Measurements from ENCODE around the gene PLCL1.
"Not testable (repeated sequence)": the region's sequence is repeated elsewhere in the genome, so short reads cannot be mapped to it uniquely, and the experiment has no call there.

The PLCL1 gene

GRCh38 chr2:198004173-198004572 lies 199.8 kb downstream of the PLCL1 start:
- Histone ChIP-seq H3K27ac (ENCODE audit: low read depth, low read length) (no peak overlapping the region), H3K9ac (ENCODE audit: low read depth in 1 of 2, low read length in 2 of 2) (no peak overlapping the region), H3K27me3 (ENCODE audit: control insufficient read depth in 1 of 2, insufficient read depth in 2 of 2, low read length in 2 of 2) (no peaks in the 10 kb centered on the region), H3K4me1 (ENCODE audit: control insufficient read depth in 1 of 2, insufficient read depth in 2 of 2, low read length in 2 of 2) (peaks cover 0 to 3% of the 10 kb centered on the region in 2 donors), H3K36me3 (ENCODE audit: control insufficient read depth in 1 of 2, insufficient read depth in 2 of 2, low read length in 2 of 2) (no peaks in the 10 kb centered on the region), H3K9me3 (ENCODE audit: control insufficient read depth in 1 of 2, low read length in 2 of 2) (no peaks in the 10 kb centered on the region), H3K4me3 (ENCODE audit: low read depth in 1 of 2, low read length in 2 of 2) (no peak overlapping the region)

GRCh38 chr2:198004921-198005829 lies 200.8 kb downstream of the PLCL1 start:
- Histone ChIP-seq H3K9ac (ENCODE audit: low read depth in 1 of 2, low read length in 2 of 2) (no peak overlapping the region), H3K9me3 (ENCODE audit: control insufficient read depth in 1 of 2, low read length in 2 of 2) (no peaks in the 10 kb centered on the region), H3K4me3 (ENCODE audit: low read depth in 1 of 2, low read length in 2 of 2) (peak overlapping the region in 1 of 2 donors; percentile 13), H3K27ac (ENCODE audit: low read depth, low read length) (no peak overlapping the region), H3K27me3 (ENCODE audit: control insufficient read depth in 1 of 2, insufficient read depth in 2 of 2, low read length in 2 of 2) (no peaks in the 10 kb centered on the region), H3K36me3 (ENCODE audit: control insufficient read depth in 1 of 2, insufficient read depth in 2 of 2, low read length in 2 of 2) (no peaks in the 10 kb centered on the region), H3K4me1 (ENCODE audit: control insufficient read depth in 1 of 2, insufficient read depth in 2 of 2, low read length in 2 of 2) (peaks cover 0 to 3% of the 10 kb centered on the region in 2 donors)

- Histone ChIP-seq H3K4me1 (ENCODE audit: control insufficient read depth in 1 of 2, insufficient read depth in 2 of 2, low read length in 2 of 2) (peaks cover 0 to 3% of the 10 kb centered on the region in 2 donors), H3K9me3 (ENCODE audit: control insufficient read depth in 1 of 2, low read length in 2 of 2) (peaks cover 0 to 4% of the 10 kb centered on the region in 2 donors), H3K36me3 (ENCODE audit: control insufficient read depth in 1 of 2, insufficient read depth in 2 of 2, low read length in 2 of 2) (no peaks in the 10 kb centered on the region), H3K4me3 (ENCODE audit: low read depth in 1 of 2, low read length in 2 of 2) (no peak overlapping the region), H3K27me3 (ENCODE audit: control insufficient read depth in 1 of 2, insufficient read depth in 2 of 2, low read length in 2 of 2) (no peaks in the 10 kb centered on the region), H3K9ac (ENCODE audit: low read depth in 1 of 2, low read length in 2 of 2) (no peak overlapping the region), H3K27ac (ENCODE audit: low read depth, low read length) (no peak overlapping the region)
Measured at GRCh38 chr2:198006733-198007132, 202.3 kb downstream of the PLCL1 start.

- H3K9me3 ChIP-seq (ENCODE audit: control insufficient read depth in 1 of 2, low read length in 2 of 2), result peaks cover 0 to 11% of the 10 kb centered on the region in 2 donors
- H3K4me1 ChIP-seq (ENCODE audit: control insufficient read depth in 1 of 2, insufficient read depth in 2 of 2, low read length in 2 of 2), result peaks cover 0 to 3% of the 10 kb centered on the region in 2 donors
- no peak overlapping the region for H3K4me3 ChIP-seq (ENCODE audit: low read depth in 1 of 2, low read length in 2 of 2)
- no peaks in the 10 kb centered on the region for H3K36me3 ChIP-seq (ENCODE audit: control insufficient read depth in 1 of 2, insufficient read depth in 2 of 2, low read length in 2 of 2)
- H3K9ac ChIP-seq (ENCODE audit: low read depth in 1 of 2, low read length in 2 of 2), result no peak overlapping the region
- no peak overlapping the region for H3K27ac ChIP-seq (ENCODE audit: low read depth, low read length)
- no peaks in the 10 kb centered on the region for H3K27me3 ChIP-seq (ENCODE audit: control insufficient read depth in 1 of 2, insufficient read depth in 2 of 2, low read length in 2 of 2)
Measured at GRCh38 chr2:198008230-198008629, 203.8 kb downstream of the PLCL1 start.

- no peak overlapping the region for H3K4me3 ChIP-seq (ENCODE audit: low read depth in 1 of 2, low read length in 2 of 2)
- peaks cover 0 to 11% of the 10 kb centered on the region in 2 donors for H3K9me3 ChIP-seq (ENCODE audit: control insufficient read depth in 1 of 2, low read length in 2 of 2)
- H3K4me1 ChIP-seq (ENCODE audit: control insufficient read depth in 1 of 2, insufficient read depth in 2 of 2, low read length in 2 of 2), result no peaks in the 10 kb centered on the region
- H3K9ac ChIP-seq (ENCODE audit: low read depth in 1 of 2, low read length in 2 of 2), result no peak overlapping the region
- no peaks in the 10 kb centered on the region for H3K27me3 ChIP-seq (ENCODE audit: control insufficient read depth in 1 of 2, insufficient read depth in 2 of 2, low read length in 2 of 2)
- H3K27ac ChIP-seq (ENCODE audit: low read depth, low read length), result no peak overlapping the region
- no peaks in the 10 kb centered on the region for H3K36me3 ChIP-seq (ENCODE audit: control insufficient read depth in 1 of 2, insufficient read depth in 2 of 2, low read length in 2 of 2)
Measured at GRCh38 chr2:198012025-198012424, 207.6 kb downstream of the PLCL1 start.

DNA sequence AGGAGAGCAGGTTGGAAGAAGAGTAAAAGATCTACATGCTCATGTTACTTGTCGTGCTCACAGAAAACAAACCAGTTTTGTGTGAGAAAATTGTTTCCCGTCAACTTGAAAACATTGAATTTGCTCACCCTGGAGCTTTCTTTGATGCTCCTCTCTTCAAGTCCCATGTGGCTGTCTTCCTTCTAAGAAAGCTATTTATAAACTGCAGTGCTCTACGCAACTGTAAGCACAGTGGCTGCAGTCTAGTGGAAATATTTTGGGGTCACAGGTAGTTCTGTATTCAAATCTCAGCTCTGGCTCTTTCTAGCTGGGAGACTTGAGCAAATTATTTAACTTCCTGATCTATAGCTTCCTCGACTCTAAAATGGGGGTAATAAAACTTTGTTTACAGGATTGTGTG lies 211.8 kb downstream of the PLCL1 start:
- no peaks in the 10 kb centered on the region for H3K4me1 ChIP-seq (ENCODE audit: control insufficient read depth in 1 of 2, insufficient read depth in 2 of 2, low read length in 2 of 2)
- no peaks in the 10 kb centered on the region for H3K36me3 ChIP-seq (ENCODE audit: control insufficient read depth in 1 of 2, insufficient read depth in 2 of 2, low read length in 2 of 2)
- no peak overlapping the region for H3K4me3 ChIP-seq (ENCODE audit: low read depth in 1 of 2, low read length in 2 of 2)
- no peak overlapping the region for H3K9ac ChIP-seq (ENCODE audit: low read depth in 1 of 2, low read length in 2 of 2)
- no peaks in the 10 kb centered on the region for H3K27me3 ChIP-seq (ENCODE audit: control insufficient read depth in 1 of 2, insufficient read depth in 2 of 2, low read length in 2 of 2)
- H3K27ac ChIP-seq (ENCODE audit: low read depth, low read length), result no peak overlapping the region
- H3K9me3 ChIP-seq (ENCODE audit: control insufficient read depth in 1 of 2, low read length in 2 of 2), result peaks cover 0 to 11% of the 10 kb centered on the region in 2 donors

DNA sequence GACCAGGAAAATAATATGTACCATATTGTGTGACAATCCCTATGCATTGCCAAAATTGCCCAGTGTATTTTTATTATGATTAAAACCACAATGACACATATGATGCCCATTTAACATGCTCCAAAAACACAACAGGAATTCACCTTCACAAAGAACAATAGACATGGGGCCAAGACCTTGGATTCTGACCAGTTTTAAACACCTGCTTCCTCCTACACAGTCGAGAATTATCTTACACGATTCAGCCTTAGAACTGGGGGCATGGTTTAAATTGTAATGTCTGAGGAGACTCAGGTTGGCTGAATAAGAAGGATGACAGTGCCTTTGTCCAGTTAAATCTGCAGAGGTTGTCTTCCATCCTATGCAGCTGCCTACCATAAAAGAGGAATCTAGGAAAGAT lies 212.7 kb downstream of the PLCL1 start:
- Histone ChIP-seq H3K27ac (ENCODE audit: low read depth, low read length) (no peak overlapping the region), H3K36me3 (ENCODE audit: control insufficient read depth in 1 of 2, insufficient read depth in 2 of 2, low read length in 2 of 2) (no peaks in the 10 kb centered on the region), H3K9ac (ENCODE audit: low read depth in 1 of 2, low read length in 2 of 2) (no peak overlapping the region)

DNA sequence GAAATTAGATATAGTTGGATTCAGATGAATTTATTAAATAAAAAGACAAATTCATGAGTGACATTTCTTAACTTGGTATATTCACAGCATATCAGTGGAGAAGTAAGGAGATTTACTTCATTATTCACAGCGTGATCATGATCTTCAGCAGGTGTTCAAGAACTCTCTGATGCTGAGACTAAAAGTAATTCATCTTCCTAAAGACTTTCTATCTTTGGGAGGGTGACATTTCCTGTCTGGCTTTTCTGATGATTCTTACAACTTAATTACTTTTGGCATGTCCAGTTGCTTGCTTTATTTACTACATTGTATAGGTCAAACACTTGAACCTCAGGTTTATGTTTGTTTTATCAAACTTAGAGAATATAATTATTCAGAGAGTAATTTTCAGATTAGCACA lies 224.6 kb downstream of the PLCL1 start:
- H3K9me3 ChIP-seq (ENCODE audit: control insufficient read depth in 1 of 2, low read length in 2 of 2), result no peaks in the 10 kb centered on the region
- no peak overlapping the region for H3K9ac ChIP-seq (ENCODE audit: low read depth in 1 of 2, low read length in 2 of 2)
- H3K27ac ChIP-seq (ENCODE audit: low read depth, low read length), result no peak overlapping the region
- H3K36me3 ChIP-seq (ENCODE audit: control insufficient read depth in 1 of 2, insufficient read depth in 2 of 2, low read length in 2 of 2), result no peaks in the 10 kb centered on the region
- no peak overlapping the region for H3K4me3 ChIP-seq (ENCODE audit: low read depth in 1 of 2, low read length in 2 of 2)
- H3K4me1 ChIP-seq (ENCODE audit: control insufficient read depth in 1 of 2, insufficient read depth in 2 of 2, low read length in 2 of 2), result no peaks in the 10 kb centered on the region
- H3K27me3 ChIP-seq (ENCODE audit: control insufficient read depth in 1 of 2, insufficient read depth in 2 of 2, low read length in 2 of 2), result no peaks in the 10 kb centered on the region

More for the DNA sequence above, 212.7 kb downstream of the PLCL1 start:
- H3K27me3 ChIP-seq (ENCODE audit: control insufficient read depth in 1 of 2, insufficient read depth in 2 of 2, low read length in 2 of 2), result no peaks in the 10 kb centered on the region
- peaks cover 0 to 3% of the 10 kb centered on the region in 2 donors for H3K9me3 ChIP-seq (ENCODE audit: control insufficient read depth in 1 of 2, low read length in 2 of 2)
- no peaks in the 10 kb centered on the region for H3K4me1 ChIP-seq (ENCODE audit: control insufficient read depth in 1 of 2, insufficient read depth in 2 of 2, low read length in 2 of 2)
- no peak overlapping the region for H3K4me3 ChIP-seq (ENCODE audit: low read depth in 1 of 2, low read length in 2 of 2)

DNA sequence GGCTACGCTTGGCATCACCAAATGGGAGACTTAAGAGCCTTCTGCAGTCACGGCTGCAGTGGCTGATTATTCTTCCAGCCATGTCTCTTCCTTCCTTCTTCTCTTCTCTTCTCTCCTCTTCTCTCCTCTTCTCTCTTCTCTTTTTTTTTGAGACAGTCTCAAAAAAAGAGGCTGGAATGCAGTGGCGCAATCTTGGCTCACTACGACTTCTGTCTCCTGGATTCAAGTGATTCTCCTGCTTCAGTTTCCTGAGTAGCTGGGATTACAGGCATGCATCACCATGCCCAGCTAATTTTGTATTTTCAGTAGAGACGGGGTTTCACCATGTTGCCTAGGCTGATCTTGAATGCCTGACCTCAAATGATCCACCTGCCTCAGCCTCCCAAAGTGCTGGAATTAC lies 225.2 kb downstream of the PLCL1 start:
- not testable (repeated sequence) for H3K27me3 ChIP-seq (ENCODE audit: control insufficient read depth in 1 of 2, insufficient read depth in 2 of 2, low read length in 2 of 2); H3K36me3 ChIP-seq (ENCODE audit: control insufficient read depth in 1 of 2, insufficient read depth in 2 of 2, low read length in 2 of 2); H3K9me3 ChIP-seq (ENCODE audit: control insufficient read depth in 1 of 2, low read length in 2 of 2); H3K27ac ChIP-seq (ENCODE audit: low read depth, low read length); H3K9ac ChIP-seq (ENCODE audit: low read depth in 1 of 2, low read length in 2 of 2); H3K4me3 ChIP-seq (ENCODE audit: low read depth in 1 of 2, low read length in 2 of 2); H3K4me1 ChIP-seq (ENCODE audit: control insufficient read depth in 1 of 2, insufficient read depth in 2 of 2, low read length in 2 of 2)

DNA sequence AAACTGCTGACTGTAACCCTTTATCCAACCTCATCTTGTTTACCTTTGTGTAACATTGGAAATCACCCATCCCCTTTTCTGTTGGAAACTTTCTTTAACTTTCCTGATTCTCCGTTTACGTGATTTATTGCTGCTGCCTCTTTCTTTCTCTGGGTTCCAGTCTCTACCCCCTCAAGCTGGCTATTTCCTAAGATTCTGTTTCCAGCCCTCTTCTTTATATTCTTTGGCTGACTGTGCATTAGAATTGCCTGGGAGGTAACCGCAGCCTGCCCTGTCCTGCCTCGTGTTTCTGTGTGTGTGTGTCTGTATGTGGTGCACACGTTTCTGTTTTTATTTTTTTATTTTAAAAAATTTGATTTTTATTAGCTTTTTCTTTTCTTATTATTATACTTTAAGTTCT lies 229.2 kb downstream of the PLCL1 start:
- H3K27me3 ChIP-seq (ENCODE audit: control insufficient read depth in 1 of 2, insufficient read depth in 2 of 2, low read length in 2 of 2), result no peaks in the 10 kb centered on the region
- no peaks in the 10 kb centered on the region for H3K4me1 ChIP-seq (ENCODE audit: control insufficient read depth in 1 of 2, insufficient read depth in 2 of 2, low read length in 2 of 2)
- H3K4me3 ChIP-seq (ENCODE audit: low read depth in 1 of 2, low read length in 2 of 2), result no peak overlapping the region
- H3K9ac ChIP-seq (ENCODE audit: low read depth in 1 of 2, low read length in 2 of 2), result no peak overlapping the region
- H3K9me3 ChIP-seq (ENCODE audit: control insufficient read depth in 1 of 2, low read length in 2 of 2), result no peaks in the 10 kb centered on the region
- H3K27ac ChIP-seq (ENCODE audit: low read depth, low read length), result no peak overlapping the region
- no peaks in the 10 kb centered on the region for H3K36me3 ChIP-seq (ENCODE audit: control insufficient read depth in 1 of 2, insufficient read depth in 2 of 2, low read length in 2 of 2)
